Upper lobe of left lung (tissue), 4 donors: ENCODE measurements around the gene CCDC126.

Experiments
- EP300 ChIP-seq, 4 donors: sonication (generic); formaldehyde crosslinking; IDR thresholded peaks; one replicate each; pipeline ENCODE4 v1.5.1; 2017; ENCODE audit warnings: antibody characterized with exemption in 4 of 4, control low read depth in 2 of 4
- POLR2A ChIP-seq, 4 donors: fragments of 450-650 bp; IDR thresholded peaks; one replicate each; pipeline ENCODE4 v1.5.1; 2016 to 2017; ENCODE audit warnings: antibody characterized with exemption in 4 of 4, mild to moderate bottlenecking in 2 of 4
- POLR2AphosphoS5 ChIP-seq, 2 donors: sonication (generic); formaldehyde crosslinking; IDR thresholded peaks; one replicate each; pipeline ENCODE4 v1.5.1; 2017; ENCODE audit warnings: antibody characterized with exemption in 2 of 2
- TF ChIP-seq, protein P1 (sequence below), 6 experiments: fragments of 450-650 bp in 4 of 6; fragments of 200-600 bp in 2 of 6; sonication (generic) in 2 of 6; IDR thresholded peaks; one replicate each; pipeline ENCODE4 v1.5.1; 2016 to 2019; ENCODE audit warnings: antibody characterized with exemption in 6 of 6

- TF ChIP-seq, protein P1, sequence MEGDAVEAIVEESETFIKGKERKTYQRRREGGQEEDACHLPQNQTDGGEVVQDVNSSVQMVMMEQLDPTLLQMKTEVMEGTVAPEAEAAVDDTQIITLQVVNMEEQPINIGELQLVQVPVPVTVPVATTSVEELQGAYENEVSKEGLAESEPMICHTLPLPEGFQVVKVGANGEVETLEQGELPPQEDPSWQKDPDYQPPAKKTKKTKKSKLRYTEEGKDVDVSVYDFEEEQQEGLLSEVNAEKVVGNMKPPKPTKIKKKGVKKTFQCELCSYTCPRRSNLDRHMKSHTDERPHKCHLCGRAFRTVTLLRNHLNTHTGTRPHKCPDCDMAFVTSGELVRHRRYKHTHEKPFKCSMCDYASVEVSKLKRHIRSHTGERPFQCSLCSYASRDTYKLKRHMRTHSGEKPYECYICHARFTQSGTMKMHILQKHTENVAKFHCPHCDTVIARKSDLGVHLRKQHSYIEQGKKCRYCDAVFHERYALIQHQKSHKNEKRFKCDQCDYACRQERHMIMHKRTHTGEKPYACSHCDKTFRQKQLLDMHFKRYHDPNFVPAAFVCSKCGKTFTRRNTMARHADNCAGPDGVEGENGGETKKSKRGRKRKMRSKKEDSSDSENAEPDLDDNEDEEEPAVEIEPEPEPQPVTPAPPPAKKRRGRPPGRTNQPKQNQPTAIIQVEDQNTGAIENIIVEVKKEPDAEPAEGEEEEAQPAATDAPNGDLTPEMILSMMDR (IDR thresholded peaks at IDR 0.05) = no peak
- TF ChIP-seq POLR2A (IDR thresholded peaks at IDR 0.05) (no peak), EP300 (IDR thresholded peaks at IDR 0.05) (no peak), POLR2AphosphoS5 (IDR thresholded peaks at IDR 0.05) (no peak)
Measured at GRCh38 chr7:23645822-23646221, 48.6 kb downstream of the CCDC126 start.
